ENCODE measurements around the gene CSF2.

CSF2 gene

DNA sequence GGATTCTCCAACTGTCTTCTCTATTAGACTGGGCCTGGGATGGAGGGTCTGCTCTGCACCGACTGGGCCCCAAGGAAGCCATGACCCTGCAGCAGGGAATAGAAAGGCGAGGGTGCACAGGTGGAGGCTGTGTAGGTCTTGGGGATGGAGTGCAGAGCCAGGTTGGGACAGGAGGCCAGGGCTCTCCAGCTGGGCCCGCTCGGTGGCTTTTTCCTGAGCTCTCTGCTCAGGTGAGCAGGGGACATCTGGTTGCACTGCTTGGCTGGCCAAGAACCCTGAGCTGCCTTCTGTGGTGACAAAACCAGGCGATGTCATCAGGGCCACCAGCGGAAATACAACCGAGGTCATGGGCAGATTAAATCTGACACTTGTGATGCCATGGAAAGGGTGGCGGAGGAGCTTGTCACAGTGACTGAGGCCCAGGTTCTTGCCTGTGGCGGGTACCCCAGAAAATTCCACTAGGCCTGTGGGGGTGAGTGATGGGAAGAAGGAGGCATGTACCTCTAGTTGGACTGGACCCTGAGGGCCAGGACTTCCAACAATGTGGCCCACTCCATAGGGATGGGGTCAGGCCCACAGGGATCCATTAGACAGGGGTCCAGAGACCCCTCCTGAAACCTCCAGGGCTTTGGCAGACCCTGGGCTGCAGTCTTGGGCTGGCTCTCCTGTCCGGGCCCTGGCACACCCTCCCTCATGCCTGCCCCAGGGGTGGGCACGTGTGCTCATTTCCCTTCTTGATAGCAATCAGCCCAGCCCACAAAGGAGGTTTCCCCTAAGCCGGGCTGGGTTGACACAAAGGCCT is 17.6 kb upstream of the CSF2 start:
- peak; percentile 45 for DNase-seq

DNA sequence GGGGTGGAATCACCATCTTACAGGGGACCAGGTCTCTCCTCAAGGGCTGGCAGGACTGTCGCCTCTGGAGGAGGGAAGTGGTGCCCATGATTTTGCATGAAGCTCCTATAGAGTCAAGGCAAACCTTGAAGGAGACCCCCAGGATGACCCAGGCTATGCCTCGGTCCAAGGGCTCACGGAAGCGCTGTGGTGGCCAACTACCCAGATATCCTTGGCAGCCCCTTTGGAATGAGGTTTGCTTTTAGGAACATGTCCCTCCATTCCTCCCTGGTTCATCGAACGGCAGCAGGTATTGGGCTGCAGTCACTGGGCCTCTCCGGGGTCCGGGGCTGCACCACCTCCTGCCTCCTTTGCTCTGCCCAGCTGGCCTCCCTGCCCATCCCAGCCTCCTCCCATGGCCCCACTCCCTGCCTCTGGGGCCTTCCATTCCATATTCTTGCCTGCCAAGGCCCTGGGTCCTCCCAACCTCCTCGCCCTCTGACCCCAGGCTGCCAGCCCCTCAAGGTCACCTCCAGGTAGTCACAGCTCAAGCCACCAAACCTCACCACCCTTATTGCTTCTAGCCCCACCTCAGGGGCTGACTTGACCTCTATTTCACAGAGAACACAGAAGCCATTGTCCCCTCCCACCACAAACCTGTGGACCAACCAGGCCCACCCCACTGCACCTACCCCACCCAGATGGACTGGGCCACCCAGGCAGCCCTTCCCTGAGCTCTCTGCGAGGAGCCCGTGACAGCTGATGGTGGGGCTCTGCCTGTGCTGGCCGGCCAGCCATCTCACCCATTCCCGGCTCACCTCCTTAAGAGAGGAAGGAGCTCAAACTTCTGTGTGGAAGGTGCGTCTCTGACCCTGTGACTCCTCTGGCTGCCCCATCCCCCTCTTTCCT is 16.7 kb upstream of the CSF2 start:
- DNase-seq, result no peak

DNA sequence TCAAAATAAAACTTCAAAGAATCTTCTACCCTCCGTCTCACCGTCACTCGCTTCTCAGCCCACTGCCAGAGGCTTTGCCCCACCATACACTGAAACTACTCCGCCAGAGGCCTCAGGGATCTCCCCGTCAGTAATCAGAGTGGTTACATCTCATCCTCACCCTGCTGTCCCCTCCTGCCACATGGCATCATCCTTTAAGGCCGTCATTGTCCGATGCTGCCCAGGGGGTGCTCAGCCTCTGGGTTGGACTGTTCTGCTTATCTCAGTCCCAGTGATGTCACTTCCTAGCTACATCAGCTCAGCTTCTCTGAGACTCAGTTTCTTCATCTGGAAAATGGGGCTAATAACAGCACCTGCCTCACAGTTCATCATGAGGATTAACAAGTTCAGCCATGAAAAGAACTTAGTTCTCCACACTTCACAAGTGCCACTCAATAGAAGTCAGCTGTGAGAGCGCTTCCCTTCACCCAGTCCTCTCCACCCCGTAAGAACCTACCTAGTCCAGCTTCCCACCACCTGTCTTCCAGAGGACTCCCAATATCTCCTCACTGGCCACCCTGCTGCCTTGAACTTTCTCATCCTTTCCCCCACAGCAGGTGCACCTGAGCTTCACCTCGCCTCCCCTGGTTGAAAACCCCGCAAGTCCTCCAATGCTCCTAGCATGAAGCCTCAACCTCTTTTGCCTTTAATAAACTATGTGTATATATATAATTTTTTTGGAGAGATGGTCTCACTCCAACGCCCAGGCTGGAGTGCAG is 15.9 kb upstream of the CSF2 start:
- DNase-seq, result no peak

DNA sequence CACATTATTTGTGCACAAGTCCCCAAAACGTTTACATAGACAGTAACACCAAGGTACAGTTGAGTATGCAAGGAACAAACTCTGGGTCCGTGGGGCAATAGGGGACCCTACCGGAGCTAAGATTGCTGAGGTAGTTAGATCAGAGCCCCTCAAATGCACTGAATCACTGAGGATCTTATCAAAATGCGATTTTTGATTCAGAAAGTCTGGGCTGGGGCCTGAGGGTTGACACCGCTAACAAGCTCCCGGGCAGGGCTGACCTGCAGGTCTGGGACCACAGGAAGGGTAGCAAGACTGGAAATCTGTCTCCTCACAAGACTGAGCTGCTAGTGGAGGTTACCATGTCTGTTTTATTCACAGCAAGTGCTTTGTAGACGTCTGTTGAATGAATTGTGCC is 14.9 kb upstream of the CSF2 start:
- DNase-seq, result no peak

DNA sequence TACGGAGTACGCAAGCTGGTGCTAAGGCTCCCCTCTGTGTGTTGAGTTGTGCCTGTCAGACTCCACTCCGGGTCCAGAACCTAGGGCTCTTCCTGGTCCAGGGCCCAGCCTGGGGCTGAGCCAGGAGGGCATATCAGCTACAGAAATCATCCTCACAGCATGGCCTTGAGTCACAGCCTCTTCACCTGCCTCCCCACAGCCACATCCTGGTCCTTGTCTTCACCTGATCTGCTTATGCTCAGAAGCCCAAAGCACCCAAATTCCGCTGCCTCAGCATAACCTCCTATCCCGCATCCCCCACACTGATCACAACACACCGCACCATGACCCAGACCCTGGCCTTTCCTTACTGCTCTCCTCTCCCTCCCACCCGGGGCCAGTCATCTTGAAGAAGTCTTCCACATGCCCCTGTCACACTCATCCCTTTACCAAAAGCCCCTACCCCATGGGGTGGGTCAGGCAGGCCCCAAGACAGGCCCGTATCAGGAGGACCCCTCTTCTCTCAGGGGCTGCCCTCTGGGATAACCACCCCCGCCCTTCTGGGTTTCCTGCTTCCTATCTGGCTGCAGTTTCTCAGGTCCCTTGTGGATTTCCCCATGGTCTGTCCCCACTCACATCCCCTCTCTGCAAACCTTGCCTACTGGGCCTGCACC is 14.4 kb upstream of the CSF2 start:
- DNase-seq, result no peak

DNA sequence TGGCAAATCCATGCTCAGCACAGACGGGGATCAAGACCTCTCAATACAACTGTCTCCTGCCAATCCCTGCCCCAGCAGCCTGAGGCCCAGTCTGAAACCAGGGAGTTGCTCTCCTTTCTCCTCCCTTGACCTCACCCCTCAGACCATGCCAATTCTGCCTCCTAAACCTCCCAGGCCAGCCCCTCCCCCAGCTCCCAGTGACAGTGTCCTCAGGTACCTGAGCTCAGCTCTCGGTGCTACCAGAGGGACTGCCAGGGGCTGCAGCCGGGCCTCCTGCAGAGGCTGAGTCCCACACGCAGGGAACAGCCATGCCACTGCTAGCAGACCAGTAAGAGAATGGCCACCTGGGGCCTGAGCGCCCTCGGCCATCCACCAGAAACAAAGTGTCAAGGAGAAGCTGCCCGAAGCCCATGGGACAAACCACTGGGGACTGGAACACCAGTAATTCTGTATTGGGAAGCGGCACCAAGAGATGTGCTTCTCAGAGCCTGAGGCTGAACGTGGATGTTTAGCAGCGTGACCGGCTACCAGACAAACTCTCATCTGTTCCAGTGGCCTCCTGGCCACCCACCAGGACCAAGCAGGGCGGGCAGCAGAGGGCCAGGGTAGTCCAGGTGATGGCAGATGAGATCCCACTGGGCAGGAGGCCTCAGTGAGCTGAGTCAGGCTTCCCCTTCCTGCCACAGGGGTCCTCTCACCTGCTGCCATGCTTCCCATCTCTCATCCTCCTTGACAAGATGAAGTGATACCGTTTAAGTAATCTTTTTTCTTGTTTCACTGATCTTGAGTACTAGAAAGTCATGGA is 13.7 kb upstream of the CSF2 start:
- no peak for DNase-seq

DNA sequence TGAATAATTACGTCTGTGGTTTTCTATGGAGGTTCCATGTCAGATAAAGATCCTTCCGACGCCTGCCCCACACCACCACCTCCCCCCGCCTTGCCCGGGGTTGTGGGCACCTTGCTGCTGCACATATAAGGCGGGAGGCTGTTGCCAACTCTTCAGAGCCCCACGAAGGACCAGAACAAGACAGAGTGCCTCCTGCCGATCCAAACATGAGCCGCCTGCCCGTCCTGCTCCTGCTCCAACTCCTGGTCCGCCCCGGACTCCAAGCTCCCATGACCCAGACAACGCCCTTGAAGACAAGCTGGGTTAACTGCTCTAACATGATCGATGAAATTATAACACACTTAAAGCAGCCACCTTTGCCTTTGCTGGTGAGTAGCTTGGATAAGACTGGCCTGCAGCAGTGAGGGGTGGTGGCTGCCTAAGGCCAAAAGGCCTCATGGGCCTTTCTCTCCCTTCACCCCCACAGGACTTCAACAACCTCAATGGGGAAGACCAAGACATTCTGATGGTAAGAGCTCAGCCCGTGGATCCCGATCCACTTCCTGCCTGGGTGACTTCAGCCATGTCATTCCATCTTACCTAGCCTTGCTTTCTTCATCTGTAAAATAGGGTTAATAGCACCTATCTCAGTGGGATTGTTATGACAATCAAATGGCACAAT is 13.0 kb upstream of the CSF2 start, which contains the start of gene IL3:
TSS of gene IL3 (plus strand) at position 155 of the 661 bp plus-strand sequence. CDS start at position 207, 52 bp downstream.
- DNase-seq, result no peak

DNA sequence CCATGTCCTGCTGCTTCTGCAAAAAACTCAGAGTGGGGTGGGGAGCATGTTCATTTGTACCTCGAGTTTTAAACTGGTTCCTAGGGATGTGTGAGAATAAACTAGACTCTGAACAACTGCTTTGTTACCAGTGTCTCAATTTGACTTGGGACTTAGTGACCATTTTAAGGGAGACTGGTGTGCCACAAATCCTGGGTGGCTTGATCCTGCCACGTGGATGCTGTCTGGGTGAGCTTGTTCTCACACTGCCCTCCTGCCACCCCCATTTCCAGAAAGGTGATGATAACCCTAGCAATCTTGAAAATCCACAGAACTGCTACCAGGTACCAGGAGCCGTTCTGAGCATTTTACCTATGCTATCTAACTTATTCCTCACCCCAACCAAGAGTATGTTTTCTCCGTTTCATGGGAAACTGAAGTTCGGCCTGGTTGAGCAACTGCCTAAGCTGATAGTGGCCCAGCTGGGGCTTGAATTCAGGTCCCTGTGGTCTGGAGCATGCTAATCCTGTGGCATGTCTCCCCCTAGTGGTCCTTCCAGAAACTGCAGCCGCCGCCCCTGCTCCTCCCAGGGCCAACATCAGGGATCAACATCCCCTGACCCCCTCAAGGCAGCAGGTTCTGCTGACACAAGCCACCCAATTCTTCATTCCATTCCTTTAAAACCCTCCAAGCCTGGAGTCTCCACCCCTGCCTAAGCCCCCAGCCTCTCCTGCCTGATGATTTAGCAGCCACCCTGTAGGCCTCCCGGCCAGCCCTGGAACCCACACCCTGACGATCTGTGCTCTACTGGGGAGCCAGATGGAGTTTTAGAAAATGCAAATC is 10.3 kb upstream of the CSF2 start:
- DNase-seq, result peak; percentile 13

DNA sequence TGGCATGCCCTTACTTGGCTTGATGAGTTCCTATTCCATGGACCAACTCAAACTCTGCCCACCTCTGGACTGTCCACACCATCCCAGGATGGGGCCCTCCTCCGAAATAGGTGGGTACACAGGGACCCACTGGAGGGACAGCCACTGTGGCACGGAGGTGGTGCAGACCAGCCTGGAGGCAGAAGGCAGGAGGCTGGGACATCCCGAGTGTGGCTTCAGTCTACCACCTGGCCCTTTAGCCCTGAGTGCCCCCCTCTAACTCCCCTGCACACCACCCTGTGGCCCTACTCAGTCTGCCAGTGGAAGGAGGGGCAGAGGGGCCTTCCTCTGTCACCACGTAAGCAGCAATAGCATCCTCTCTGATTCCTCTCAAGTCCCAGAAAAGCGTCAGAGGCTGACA is 9.4 kb upstream of the CSF2 start:
- no peak for DNase-seq

DNA sequence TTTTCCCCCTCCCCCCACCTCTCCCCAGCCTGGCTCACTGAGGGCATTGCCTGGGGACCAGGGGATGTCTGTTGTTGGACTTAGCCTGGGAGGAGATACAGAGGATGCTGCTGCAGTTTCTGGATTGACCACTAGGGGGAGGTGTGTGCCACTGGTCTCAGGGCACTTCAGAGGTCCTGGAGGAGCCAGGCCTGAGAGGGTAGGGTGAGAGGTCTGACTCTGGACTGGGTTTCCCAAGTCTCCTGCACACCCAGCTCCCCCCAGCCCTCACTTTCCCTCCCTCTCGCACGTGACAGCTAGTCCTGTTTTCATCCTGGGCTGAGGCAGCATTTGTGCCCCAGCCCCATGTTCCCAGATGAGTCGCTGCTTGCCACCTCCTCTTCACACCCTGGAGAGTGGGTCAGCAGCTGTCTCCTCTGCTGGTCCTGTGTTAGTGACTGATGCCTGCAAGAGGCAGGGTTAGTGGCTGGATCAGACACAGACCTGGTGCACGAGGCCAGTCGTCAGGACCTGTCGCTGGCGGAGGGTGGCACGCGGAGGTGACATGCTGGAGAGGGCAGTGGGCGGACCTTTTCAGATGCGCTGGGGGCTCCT is 8.8 kb upstream of the CSF2 start:
- no peak for DNase-seq

DNA sequence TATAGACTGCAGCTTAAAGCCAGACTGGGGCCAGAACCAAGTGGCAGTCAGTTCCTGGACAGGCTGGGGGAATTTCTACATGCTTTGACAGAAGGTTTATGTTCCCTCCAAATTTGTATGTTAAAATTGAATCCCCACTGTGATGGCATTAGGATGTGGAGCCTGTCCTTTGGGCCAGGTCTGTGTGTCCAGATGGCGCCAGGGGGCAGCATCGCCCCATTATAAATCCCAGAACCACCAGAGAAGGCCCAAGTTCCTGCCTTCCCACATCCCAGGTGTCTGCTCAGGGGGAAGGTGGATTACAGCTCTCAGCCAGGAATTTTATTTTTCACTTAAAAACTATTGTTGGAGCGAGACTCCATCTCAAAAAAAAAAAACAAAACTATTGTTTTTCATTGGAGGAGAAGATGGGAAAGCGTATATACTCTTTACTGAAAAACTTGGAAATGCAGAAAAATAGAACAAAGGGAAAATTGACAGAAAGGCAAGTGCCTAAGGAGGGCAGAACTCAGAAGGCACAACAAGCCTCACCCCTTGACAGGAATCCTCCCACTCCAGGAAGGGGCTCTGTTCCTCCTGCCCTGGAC is 8.1 kb upstream of the CSF2 start:
- no peak for DNase-seq

DNA sequence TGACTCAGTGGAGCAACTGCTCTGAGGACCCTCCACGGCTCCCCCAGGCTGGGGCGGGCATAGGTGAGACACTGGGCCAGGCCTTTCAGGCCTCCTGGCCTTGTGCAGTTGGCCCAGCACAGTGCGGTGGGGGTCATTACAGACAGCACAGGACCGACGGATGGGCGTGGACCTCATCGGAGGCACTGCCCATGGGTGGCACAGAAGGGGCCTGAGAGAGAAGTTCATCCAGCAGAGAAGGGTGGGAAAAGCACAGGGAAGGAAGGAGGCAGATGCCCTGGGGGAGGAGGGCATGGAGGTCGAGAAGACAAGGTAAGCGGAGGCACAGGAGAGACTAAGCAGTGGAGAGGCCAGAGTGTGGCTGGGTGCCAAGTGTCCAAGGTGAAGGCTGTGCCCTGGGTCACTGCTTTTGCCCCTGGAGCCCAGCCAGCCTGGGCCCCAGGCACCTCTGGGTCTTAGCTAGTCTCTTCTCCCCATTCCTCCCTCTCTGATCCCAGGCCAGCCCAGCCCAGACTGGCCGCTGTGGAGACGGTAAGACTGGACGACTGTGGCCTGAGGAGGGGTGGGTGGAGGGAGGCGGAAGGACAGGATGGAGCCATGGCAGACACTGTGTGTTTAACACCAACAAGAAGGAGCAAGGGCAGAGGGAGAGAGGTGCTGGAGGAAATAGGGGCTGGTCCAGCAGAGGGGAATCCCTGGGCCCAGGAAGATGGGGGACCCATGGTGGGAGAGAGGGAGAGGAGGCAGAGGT is 7.5 kb upstream of the CSF2 start:
- no peak for DNase-seq

DNA sequence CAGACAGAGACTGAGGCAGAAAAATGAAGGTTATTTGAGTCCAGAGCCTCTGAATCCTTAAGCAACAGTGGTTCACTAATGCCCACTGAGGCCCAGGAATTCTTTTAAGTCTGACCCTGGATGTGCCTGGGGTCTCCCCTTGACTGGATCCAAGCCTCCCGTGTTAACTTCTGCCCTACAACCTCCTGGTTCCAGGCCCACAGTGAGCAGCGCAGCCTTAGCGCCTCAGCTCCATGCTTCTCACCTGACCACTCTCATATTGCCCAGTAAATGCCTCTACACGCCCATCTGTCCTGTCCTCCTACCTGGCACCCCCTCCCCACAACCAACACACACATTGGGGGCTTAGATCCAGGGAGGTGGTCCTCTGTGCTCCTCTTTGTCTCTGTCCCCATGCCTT is 6.7 kb upstream of the CSF2 start:
- no peak for DNase-seq

DNA sequence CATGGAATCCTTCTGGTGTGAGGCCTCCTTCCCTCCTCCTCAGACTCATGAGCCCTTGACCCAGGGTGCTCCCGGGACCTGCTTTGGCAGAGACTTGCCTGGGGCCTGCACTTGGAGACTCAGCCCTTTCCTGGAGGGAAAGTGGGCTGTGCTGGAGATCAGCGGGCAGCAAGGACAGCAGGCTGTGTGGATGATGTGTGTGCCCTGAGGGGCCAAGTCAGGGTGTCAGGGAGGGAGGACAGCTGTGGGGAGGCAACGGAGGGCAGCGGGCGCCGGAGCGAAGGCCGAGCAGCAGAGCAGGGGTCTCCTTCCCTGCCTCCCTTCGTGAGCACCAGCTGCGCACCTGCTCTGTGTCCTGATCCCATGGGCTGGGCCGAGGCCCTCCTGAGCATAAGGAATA is 6.1 kb upstream of the CSF2 start:
- no peak for DNase-seq

DNA sequence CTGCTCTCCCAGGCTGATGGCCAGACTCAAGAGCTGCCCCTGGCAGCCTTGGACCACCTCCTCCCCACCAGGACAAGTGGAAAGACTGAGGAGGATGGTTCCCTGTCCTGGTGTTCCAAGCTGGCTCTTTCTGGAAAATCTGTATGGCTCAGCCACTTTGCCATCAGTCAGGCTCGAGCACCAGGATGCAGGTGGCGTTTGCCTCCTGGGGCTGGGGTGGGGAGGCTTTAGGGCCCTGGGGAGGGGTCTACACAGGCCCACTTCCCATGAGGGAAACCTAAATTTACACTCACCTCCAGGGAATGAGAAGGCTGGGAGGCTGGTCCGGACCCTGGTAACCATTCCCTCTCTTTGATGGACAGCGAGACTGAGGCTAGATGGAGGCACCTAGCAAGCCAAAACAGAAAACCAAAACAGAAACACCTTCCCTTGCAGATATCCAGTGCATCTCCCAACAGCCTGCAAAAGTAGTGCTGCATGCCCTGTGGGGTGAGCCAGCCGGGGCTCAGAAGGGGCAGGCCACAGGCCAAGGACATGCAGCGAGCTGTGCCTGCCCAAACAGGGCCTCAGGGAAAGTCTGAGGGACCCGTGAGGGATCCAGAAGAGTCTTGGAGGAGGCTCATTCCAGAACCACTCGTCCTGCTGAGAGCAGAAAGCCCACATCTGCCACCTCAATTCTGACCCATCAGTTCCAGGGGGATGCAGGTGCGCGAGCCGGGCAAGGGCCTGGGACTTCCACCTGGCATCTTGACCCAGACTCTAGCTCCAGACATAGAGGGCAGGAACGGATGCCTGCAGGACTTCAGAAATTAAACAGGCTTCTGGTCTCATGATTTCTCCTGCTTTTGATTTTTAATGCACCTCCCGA is 5.4 kb upstream of the CSF2 start:
- DNase-seq, result no peak

DNA sequence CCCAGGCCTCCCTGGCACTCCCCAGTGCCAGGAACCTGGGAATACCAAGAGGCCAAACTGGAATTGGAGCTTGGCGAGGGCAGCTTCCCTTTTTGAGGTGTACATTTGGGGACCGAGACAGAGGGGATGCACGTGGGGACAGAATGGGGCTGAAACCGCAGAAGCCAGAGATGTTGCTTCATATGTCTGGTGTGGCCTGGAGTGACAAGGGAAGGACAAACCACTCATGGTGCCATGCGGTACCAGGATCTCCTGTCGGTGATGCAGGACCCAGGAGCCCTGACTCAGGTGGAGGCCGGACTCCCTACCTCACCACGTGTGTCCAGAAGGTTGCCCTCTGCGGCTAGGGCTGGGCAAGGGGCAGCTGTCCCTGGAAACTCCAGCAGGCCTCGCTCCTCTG is 4.0 kb upstream of the CSF2 start:
- DNase-seq, result peak; percentile 0

DNA sequence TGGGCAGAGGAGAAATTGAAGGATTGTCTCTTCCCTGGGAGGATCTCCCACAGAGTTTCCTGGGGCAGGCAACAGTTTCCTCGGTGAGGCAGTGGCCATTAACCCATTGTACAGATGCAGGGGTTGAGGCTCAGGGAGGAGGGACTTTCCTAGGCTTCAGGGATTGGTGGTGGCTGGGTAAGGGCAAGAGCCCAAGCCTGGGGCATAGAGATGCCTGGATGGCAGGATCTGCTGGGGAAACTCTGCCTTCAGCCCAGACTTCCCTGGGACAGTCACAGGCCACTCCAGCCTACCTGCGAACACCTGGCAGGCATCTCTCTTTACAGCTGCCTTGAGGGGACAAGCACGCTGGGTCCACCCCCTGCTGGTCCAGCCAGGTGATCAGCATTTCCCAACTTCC is 3.6 kb upstream of the CSF2 start:
- DNase-seq, result no peak
